Measurements from ENCODE around the gene MTFR2. TPM values are rescaled to one million over a fixed set of nuclear protein-coding genes. Genes with fewer than 3 reads are reported as not detected.

Gene MTFR2
- total and polyA plus RNA-seq, 2 experiments from 2014 or later, result 7.4 to 13.5 TPM

DNA sequence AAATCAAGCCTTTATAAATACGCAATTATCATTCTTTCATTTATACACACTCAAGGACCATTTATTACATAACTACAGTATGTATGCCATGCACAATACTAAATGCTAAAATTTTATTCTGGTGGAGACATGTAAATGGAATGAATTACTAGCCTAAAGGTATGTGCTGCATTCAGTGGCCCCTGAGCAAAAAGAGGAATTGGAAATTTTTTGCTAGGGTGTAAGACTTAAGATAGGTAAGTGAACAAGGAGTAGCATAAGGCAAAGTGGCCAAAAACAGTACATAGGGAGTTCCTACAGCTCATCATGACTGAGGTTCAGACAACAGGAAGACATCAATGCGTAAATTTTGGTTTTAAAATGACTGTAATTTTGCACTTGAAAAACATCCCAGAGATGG lies 2.3 kb upstream of the MTFR2 start:
- ATAC-seq (no peak), DNase-seq (ENCODE audit: low spot score) (no peak)
- H3K9me3 Mint-ChIP-seq, result no peaks in the 10 kb centered on the region
- Histone ChIP-seq H3K27me3 (ENCODE audit: insufficient read depth) (no peaks in the 10 kb centered on the region), H2AFZ (no peak overlapping the region), H3K27ac (ENCODE audit: low read depth) (no peak overlapping the region), H3K36me3 (ENCODE audit: insufficient read depth) (no peaks in the 10 kb centered on the region; the same call in 1 of the 2 replicates), H3F3A (replicated peaks; ENCODE audit: low read depth) (no peaks in the 10 kb centered on the region), H3K4me2 (no peak overlapping the region), H3K9me2 (ENCODE audit: insufficient read depth) (no peaks in the 10 kb centered on the region), H3K79me2 (replicated peaks; ENCODE audit: insufficient read depth) (peaks cover 12% of the 10 kb centered on the region), H4K20me1 (replicated peaks; ENCODE audit: insufficient read depth) (no peaks in the 10 kb centered on the region; the same call in 1 of the 2 replicates), H3K4me1 (ENCODE audit: insufficient read depth) (no peaks in the 10 kb centered on the region), H3K4me3 (no peak overlapping the region)
- H3K4me1 Mint-ChIP-seq, result peaks cover 14% of the 10 kb centered on the region; the same call in 2 of the 3 replicates
- H3K36me3 Mint-ChIP-seq (ENCODE audit: low read depth), result no peaks in the 10 kb centered on the region
- peaks cover 8% of the 10 kb centered on the region for H3K27me3 Mint-ChIP-seq (ENCODE audit: insufficient read depth, low read depth, poor library complexity)
- H3K27ac Mint-ChIP-seq, result no peak overlapping the region
- no peak overlapping the region for H3K4me3 Mint-ChIP-seq
- TF ChIP-seq, protein P1, sequence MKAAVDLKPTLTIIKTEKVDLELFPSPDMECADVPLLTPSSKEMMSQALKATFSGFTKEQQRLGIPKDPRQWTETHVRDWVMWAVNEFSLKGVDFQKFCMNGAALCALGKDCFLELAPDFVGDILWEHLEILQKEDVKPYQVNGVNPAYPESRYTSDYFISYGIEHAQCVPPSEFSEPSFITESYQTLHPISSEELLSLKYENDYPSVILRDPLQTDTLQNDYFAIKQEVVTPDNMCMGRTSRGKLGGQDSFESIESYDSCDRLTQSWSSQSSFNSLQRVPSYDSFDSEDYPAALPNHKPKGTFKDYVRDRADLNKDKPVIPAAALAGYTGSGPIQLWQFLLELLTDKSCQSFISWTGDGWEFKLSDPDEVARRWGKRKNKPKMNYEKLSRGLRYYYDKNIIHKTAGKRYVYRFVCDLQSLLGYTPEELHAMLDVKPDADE (IDR thresholded peaks at IDR 0.05), result no peak
- TF ChIP-seq, protein P2, sequence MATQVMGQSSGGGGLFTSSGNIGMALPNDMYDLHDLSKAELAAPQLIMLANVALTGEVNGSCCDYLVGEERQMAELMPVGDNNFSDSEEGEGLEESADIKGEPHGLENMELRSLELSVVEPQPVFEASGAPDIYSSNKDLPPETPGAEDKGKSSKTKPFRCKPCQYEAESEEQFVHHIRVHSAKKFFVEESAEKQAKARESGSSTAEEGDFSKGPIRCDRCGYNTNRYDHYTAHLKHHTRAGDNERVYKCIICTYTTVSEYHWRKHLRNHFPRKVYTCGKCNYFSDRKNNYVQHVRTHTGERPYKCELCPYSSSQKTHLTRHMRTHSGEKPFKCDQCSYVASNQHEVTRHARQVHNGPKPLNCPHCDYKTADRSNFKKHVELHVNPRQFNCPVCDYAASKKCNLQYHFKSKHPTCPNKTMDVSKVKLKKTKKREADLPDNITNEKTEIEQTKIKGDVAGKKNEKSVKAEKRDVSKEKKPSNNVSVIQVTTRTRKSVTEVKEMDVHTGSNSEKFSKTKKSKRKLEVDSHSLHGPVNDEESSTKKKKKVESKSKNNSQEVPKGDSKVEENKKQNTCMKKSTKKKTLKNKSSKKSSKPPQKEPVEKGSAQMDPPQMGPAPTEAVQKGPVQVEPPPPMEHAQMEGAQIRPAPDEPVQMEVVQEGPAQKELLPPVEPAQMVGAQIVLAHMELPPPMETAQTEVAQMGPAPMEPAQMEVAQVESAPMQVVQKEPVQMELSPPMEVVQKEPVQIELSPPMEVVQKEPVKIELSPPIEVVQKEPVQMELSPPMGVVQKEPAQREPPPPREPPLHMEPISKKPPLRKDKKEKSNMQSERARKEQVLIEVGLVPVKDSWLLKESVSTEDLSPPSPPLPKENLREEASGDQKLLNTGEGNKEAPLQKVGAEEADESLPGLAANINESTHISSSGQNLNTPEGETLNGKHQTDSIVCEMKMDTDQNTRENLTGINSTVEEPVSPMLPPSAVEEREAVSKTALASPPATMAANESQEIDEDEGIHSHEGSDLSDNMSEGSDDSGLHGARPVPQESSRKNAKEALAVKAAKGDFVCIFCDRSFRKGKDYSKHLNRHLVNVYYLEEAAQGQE (IDR thresholded peaks at IDR 0.05; ENCODE audit: unreplicated experiment), result no peak
- TF ChIP-seq EZH2 (IDR thresholded peaks at IDR 0.05; ENCODE audit: low read depth, unreplicated experiment) (no peak), ZNF331 (CRISPR knock-in tag; IDR thresholded peaks at IDR 0.05; ENCODE audit: low read depth) (no peak), EZH2phosphoT487 (IDR thresholded peaks at IDR 0.05; ENCODE audit: unreplicated experiment) (no peak), POLR2AphosphoS5 (IDR thresholded peaks at IDR 0.05; ENCODE audit: low read depth) (no peak), NANOG (IDR thresholded peaks at IDR 0.05; ENCODE audit: borderline replicate concordance) (no peak), STAT1 (IDR thresholded peaks at IDR 0.05; ENCODE audit: unreplicated experiment) (no peak), JUNB (IDR thresholded peaks at IDR 0.05; ENCODE audit: unreplicated experiment) (no peak), CREB1 (CRISPR knock-in tag; IDR thresholded peaks at IDR 0.05; ENCODE audit: low read depth) (no peak)
- TF ChIP-seq, protein P3, sequence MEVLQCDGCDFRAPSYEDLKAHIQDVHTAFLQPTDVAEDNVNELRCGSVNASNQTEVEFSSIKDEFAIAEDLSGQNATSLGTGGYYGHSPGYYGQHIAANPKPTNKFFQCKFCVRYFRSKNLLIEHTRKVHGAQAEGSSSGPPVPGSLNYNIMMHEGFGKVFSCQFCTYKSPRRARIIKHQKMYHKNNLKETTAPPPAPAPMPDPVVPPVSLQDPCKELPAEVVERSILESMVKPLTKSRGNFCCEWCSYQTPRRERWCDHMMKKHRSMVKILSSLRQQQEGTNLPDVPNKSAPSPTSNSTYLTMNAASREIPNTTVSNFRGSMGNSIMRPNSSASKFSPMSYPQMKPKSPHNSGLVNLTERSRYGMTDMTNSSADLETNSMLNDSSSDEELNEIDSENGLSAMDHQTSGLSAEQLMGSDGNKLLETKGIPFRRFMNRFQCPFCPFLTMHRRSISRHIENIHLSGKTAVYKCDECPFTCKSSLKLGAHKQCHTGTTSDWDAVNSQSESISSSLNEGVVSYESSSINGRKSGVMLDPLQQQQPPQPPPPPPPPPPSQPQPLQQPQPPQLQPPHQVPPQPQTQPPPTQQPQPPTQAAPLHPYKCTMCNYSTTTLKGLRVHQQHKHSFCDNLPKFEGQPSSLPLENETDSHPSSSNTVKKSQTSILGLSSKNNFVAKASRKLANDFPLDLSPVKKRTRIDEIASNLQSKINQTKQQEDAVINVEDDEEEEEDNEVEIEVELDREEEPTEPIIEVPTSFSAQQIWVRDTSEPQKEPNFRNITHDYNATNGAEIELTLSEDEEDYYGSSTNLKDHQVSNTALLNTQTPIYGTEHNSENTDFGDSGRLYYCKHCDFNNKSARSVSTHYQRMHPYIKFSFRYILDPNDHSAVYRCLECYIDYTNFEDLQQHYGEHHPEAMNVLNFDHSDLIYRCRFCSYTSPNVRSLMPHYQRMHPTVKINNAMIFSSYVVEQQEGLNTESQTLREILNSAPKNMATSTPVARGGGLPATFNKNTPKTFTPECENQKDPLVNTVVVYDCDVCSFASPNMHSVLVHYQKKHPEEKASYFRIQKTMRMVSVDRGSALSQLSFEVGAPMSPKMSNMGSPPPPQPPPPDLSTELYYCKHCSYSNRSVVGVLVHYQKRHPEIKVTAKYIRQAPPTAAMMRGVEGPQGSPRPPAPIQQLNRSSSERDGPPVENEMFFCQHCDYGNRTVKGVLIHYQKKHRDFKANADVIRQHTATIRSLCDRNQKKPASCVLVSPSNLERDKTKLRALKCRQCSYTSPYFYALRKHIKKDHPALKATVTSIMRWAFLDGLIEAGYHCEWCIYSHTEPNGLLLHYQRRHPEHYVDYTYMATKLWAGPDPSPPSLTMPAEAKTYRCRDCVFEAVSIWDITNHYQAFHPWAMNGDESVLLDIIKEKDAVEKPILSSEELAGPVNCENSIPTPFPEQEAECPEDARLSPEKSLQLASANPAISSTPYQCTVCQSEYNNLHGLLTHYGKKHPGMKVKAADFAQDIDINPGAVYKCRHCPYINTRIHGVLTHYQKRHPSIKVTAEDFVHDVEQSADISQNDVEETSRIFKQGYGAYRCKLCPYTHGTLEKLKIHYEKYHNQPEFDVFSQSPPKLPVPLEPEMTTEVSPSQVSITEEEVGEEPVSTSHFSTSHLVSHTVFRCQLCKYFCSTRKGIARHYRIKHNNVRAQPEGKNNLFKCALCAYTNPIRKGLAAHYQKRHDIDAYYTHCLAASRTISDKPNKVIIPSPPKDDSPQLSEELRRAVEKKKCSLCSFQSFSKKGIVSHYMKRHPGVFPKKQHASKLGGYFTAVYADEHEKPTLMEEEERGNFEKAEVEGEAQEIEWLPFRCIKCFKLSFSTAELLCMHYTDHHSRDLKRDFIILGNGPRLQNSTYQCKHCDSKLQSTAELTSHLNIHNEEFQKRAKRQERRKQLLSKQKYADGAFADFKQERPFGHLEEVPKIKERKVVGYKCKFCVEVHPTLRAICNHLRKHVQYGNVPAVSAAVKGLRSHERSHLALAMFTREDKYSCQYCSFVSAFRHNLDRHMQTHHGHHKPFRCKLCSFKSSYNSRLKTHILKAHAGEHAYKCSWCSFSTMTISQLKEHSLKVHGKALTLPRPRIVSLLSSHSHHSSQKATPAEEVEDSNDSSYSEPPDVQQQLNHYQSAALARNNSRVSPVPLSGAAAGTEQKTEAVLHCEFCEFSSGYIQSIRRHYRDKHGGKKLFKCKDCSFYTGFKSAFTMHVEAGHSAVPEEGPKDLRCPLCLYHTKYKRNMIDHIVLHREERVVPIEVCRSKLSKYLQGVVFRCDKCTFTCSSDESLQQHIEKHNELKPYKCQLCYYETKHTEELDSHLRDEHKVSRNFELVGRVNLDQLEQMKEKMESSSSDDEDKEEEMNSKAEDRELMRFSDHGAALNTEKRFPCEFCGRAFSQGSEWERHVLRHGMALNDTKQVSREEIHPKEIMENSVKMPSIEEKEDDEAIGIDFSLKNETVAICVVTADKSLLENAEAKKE (CRISPR knock-in tag; IDR thresholded peaks at IDR 0.05), result no peak
- TF ChIP-seq, protein P4, sequence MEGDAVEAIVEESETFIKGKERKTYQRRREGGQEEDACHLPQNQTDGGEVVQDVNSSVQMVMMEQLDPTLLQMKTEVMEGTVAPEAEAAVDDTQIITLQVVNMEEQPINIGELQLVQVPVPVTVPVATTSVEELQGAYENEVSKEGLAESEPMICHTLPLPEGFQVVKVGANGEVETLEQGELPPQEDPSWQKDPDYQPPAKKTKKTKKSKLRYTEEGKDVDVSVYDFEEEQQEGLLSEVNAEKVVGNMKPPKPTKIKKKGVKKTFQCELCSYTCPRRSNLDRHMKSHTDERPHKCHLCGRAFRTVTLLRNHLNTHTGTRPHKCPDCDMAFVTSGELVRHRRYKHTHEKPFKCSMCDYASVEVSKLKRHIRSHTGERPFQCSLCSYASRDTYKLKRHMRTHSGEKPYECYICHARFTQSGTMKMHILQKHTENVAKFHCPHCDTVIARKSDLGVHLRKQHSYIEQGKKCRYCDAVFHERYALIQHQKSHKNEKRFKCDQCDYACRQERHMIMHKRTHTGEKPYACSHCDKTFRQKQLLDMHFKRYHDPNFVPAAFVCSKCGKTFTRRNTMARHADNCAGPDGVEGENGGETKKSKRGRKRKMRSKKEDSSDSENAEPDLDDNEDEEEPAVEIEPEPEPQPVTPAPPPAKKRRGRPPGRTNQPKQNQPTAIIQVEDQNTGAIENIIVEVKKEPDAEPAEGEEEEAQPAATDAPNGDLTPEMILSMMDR (conservative IDR thresholded peaks at IDR 0.05; ENCODE audit: low read depth in 2 of 2), result no peak
